Natural killer cell (primary cell): Measurements from ENCODE around the gene ZNF677. TPM values are rescaled to one million over a fixed set of nuclear protein-coding genes. Genes with fewer than 3 reads are reported as not detected.
"Not testable (repeated sequence)": the region's sequence is repeated elsewhere in the genome, so short reads cannot be mapped to it uniquely, and the experiment has no call there.

Experiments used
- ATAC-seq, 3 donors: fragments of 150-1000 bp in 2 of 3; fragments of 200-7000 bp in 1 of 3; cut with Tn5 transposase; 1 replicate in 1 of 3; 2 replicates in 2 of 3; pipeline ENCODE4 v1.10.0; 2021; ENCODE audit warnings: mild to moderate bottlenecking in 2 of 3, moderate library complexity in 2 of 3
- DNase-seq, 2 donors: peaks; one replicate each; pipeline versions ENCODE4 v3.0.0 to v3.0.0-alpha.2; 2013 to 2021; ENCODE audit warnings: mixed read lengths in 1 of 2
- H3K27ac ChIP-seq: one replicate; pipeline ENCODE4 v1.5.1; 2013; ENCODE audit warnings: mild to moderate bottlenecking, low read length
- H3K27me3 ChIP-seq: one replicate; pipeline ENCODE4 v1.6.1; 2013; ENCODE audit warnings: low read length; ENCODE audit not compliant: control insufficient read depth, insufficient read depth
- H3K36me3 ChIP-seq: one replicate; pipeline ENCODE4 v1.6.1; 2013; ENCODE audit warnings: low read length; ENCODE audit not compliant: control insufficient read depth, insufficient read depth
- H3K4me1 ChIP-seq: one replicate; pipeline ENCODE4 v1.6.1; 2013; ENCODE audit warnings: low read length; ENCODE audit not compliant: control insufficient read depth, insufficient read depth
- H3K4me3 ChIP-seq: one replicate; pipeline ENCODE4 v1.5.1; 2013; ENCODE audit warnings: low read length
- H3K9me3 ChIP-seq: one replicate; pipeline ENCODE4 v1.6.1; 2013; ENCODE audit warnings: low read length; ENCODE audit not compliant: control insufficient read depth, insufficient read depth
- H3K27ac Mint-ChIP-seq, 2 donors: one replicate each; pipeline ENCODE4 v1.8.0; 2022; ENCODE audit warnings: mild to moderate bottlenecking in 2 of 2, mixed read lengths in 2 of 2, moderate library complexity in 1 of 2
- H3K27me3 Mint-ChIP-seq, 2 donors: one replicate each; pipeline ENCODE4 v1.8.0; 2022; ENCODE audit warnings: low read depth in 2 of 2, mixed read lengths in 2 of 2
- H3K36me3 Mint-ChIP-seq: one replicate; pipeline ENCODE4 v1.8.0; 2022; ENCODE audit warnings: mixed read lengths
- H3K4me1 Mint-ChIP-seq, 2 donors: one replicate each; pipeline ENCODE4 v1.8.0; 2022; ENCODE audit warnings: mixed read lengths in 2 of 2
- H3K4me3 Mint-ChIP-seq: one replicate; pipeline ENCODE4 v1.8.0; 2022; ENCODE audit warnings: mild to moderate bottlenecking, moderate library complexity, mixed read lengths
- H3K9me3 Mint-ChIP-seq, 2 donors: one replicate each; pipeline ENCODE4 v1.8.0; 2022; ENCODE audit warnings: mixed read lengths in 2 of 2
- CTCF ChIP-seq: fragments of 200-600 bp; IDR thresholded peaks from one replicate; pipeline ENCODE4 v1.8.0; 2022; ENCODE audit warnings: antibody characterized with exemption
- WGBS: methylation state at CpG from one replicate; pipeline ENCODE4 v1.1.7; 2013; ENCODE audit warnings: missing lambda C conversion rate; ENCODE audit not compliant: insufficient coverage; 5-methylcytosine and 5-hydroxymethylcytosine counted together
- intact Hi-C: fragments of 100-400 bp; cut with micrococcal nuclease; formaldehyde crosslinking; loops from one replicate; pipeline ENCODE4 v1.14.2; 2022
- total RNA-seq, 4 donors: library from RNA; stranded (reverse); fragments of 120-200 nt in 1 of 4; gene quantifications; one replicate each; pipeline versions ENCODE4 v1.2.3 to v1.2.4, GENCODE V29; 2013 to 2022

The ZNF677 gene
- total RNA-seq, 3 donors from 2014 or later (not counting 1 experiment from before 2014, with no cell fraction given): 16.4 to 19.8 (median 18.4) TPM

DNA sequence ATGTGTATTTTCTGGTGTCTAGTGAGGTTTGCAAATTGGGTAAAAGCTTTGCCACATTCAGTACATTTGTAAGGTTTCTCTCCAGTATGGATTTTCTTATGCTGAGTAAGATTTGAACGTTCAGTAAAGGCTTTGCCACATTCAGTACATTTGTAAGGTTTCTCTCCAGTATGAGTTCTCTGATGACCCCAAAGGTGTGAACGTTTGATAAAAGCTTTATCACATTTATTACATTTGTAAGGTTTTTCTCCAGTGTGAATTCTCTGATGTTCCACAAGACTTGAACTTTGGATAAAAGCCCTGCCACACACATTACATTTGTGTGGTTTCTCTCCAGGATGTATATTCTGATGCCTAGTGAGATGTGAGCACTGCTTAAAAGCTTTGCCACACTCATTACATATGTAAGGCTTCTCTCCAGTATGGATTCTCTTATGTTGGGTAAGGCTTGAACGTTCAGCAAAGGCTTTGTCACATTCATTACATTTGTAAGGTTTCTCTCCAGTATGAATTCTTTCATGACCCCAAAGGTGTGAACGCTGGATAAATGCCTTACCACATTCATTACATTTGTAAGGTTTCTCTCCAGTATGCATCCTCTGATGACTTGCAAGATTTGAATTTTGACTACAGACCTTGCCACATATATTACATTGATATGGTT lies 17.4 kb downstream of the ZNF677 start:
- Mint-ChIP-seq H3K4me3 (no peak overlapping the region), H3K4me1 (no peaks in the 10 kb centered on the region), H3K27ac (no peak overlapping the region), H3K36me3 (peaks cover 64% of the 10 kb centered on the region), H3K9me3 (peaks cover 17 to 43% of the 10 kb centered on the region in 2 donors), H3K27me3 (no peaks in the 10 kb centered on the region)
- H3K27ac ChIP-seq: no peak overlapping the region
- DNase-seq (no peak), ATAC-seq (no peak)
- TF ChIP-seq CTCF: no peak
- no peaks in the 10 kb centered on the region for H3K4me1 ChIP-seq
- H3K36me3 ChIP-seq: peaks cover 23% of the 10 kb centered on the region
- peaks cover 50% of the 10 kb centered on the region for H3K9me3 ChIP-seq
- intact Hi-C loops: no loop called here
- no peaks in the 10 kb centered on the region for H3K27me3 ChIP-seq
- H3K4me3 ChIP-seq: no peak overlapping the region
- 83% methylated on average over 3 of the region's 4 CpGs for WGBS

DNA sequence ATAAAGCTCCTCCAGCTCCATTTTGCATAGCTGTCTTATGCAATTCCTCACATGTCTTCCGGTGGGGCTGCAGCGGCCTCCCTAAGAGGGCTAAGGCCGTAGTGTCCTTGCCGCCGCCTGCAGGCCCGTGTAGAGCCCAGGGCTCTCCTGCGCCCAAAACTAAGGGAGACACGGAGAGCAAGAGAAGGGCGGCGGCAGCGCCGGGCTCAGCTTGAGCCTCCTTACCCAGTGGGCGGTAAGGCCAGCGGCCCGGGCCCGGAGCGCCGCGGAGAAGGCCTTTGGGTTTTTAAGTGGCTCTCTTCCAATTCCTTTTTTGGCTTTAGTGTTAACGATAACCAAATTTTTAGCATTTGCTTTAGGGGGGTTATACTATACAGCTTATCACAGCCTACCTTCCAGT lies 30.1 kb downstream of the ZNF677 start:
- Histone ChIP-seq H3K4me1 (no peaks in the 10 kb centered on the region), H3K27ac (no peak overlapping the region), H3K9me3 (peaks cover 52% of the 10 kb centered on the region), H3K4me3 (no peak overlapping the region), H3K27me3 (no peaks in the 10 kb centered on the region), H3K36me3 (no peaks in the 10 kb centered on the region)
- TF ChIP-seq CTCF: no peak
- no peaks in the 10 kb centered on the region for H3K4me1 Mint-ChIP-seq
- intact Hi-C loops: no loop called here
- H3K4me3 Mint-ChIP-seq: no peak overlapping the region
- ATAC-seq (no peak), DNase-seq (no peak)
- peaks cover 39% of the 10 kb centered on the region for H3K36me3 Mint-ChIP-seq
- peaks cover 0 to 1% of the 10 kb centered on the region in 2 donors for H3K27me3 Mint-ChIP-seq
- no peak overlapping the region for H3K27ac Mint-ChIP-seq
- H3K9me3 Mint-ChIP-seq: peaks cover 14 to 26% of the 10 kb centered on the region in 2 donors
- WGBS: 94% methylated on average over 19 of the region's 20 CpGs

GRCh38 chr19:53222716-53223115 lies 32.0 kb downstream of the ZNF677 start:
- ATAC-seq, H3K4me3 Mint-ChIP-seq, H3K27me3 ChIP-seq, DNase-seq, H3K4me1 ChIP-seq, H3K27me3 Mint-ChIP-seq, H3K27ac ChIP-seq, H3K27ac Mint-ChIP-seq, H3K4me1 Mint-ChIP-seq, H3K4me3 ChIP-seq, intact Hi-C loops, H3K36me3 ChIP-seq: not testable (repeated sequence)
- Mint-ChIP-seq H3K9me3 (peaks cover 14 to 30% of the 10 kb centered on the region in 2 donors), H3K36me3 (peaks cover 27% of the 10 kb centered on the region)
- 95% methylated on average over 13 of the region's 28 CpGs for WGBS
- H3K9me3 ChIP-seq: peaks cover 59% of the 10 kb centered on the region

GRCh38 chr19:53212703-53213320 lies 41.9 kb downstream of the ZNF677 start:
- Mint-ChIP-seq H3K27me3 (no peaks in the 10 kb centered on the region), H3K4me3 (no peak overlapping the region), H3K27ac (no peak overlapping the region), H3K9me3 (peaks cover 14 to 35% of the 10 kb centered on the region in 2 donors), H3K36me3 (peaks cover 66% of the 10 kb centered on the region), H3K4me1 (no peaks in the 10 kb centered on the region)
- DNase-seq: no peak
- Histone ChIP-seq H3K4me3 (no peak overlapping the region), H3K4me1 (no peaks in the 10 kb centered on the region), H3K36me3 (peaks cover 7% of the 10 kb centered on the region), H3K27ac (no peak overlapping the region), H3K27me3 (no peaks in the 10 kb centered on the region), H3K9me3 (peaks cover 71% of the 10 kb centered on the region)
- intact Hi-C loops: no loop called here
- ATAC-seq: no peak
- 96% methylated on average over 2 of the region's 2 CpGs for WGBS
- no peak for TF ChIP-seq CTCF

DNA sequence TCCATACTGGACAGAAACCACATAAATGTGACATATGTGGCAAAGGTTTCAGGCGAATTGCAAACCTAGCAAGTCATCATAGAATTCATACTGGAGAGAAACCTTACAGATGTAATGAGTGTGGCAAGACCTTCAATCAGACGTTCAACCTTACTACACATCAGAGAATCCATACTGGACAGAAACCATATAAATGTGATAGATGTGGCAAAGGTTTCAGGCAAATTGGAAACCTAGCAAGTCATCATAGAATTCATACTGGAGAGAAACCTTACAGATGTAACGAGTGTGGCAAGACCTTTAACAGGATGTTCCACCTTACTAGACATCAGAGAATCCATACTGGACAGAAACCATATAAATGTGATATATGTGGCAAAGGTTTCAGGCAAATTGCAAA lies 43.1 kb downstream of the ZNF677 start:
- H3K27me3 ChIP-seq, H3K27ac ChIP-seq, H3K4me1 Mint-ChIP-seq, H3K4me3 Mint-ChIP-seq, DNase-seq, intact Hi-C loops, H3K27ac Mint-ChIP-seq, H3K27me3 Mint-ChIP-seq, ATAC-seq, H3K36me3 ChIP-seq, H3K4me1 ChIP-seq, H3K4me3 ChIP-seq: not testable (repeated sequence)
- WGBS: no CpG with 5 or more reads among the region's 3 CpGs
- peaks cover 17 to 40% of the 10 kb centered on the region in 2 donors for H3K9me3 Mint-ChIP-seq
- peaks cover 74% of the 10 kb centered on the region for H3K36me3 Mint-ChIP-seq
- H3K9me3 ChIP-seq: peaks cover 60% of the 10 kb centered on the region
